Measurements from ENCODE around the gene IL1RN.

- no peak for TF ChIP-seq CTCF (IDR thresholded peaks at IDR 0.05)
- no peak for TF ChIP-seq POLR2AphosphoS5 (IDR thresholded peaks at IDR 0.05; ENCODE audit: low read depth, low read length)
- TF ChIP-seq REST (IDR thresholded peaks at IDR 0.05; ENCODE audit: insufficient read depth in 1 of 2, low read depth in 2 of 2, low read length in 1 of 2) = no peak
- TF ChIP-seq SIN3A (IDR thresholded peaks at IDR 0.05; ENCODE audit: borderline replicate concordance, insufficient read depth, low read depth, low read length) = no peak
Observed at GRCh38 chr2:113134717-113135116, 7.3 kb downstream of the IL1RN start.
